Left ventricle myocardium inferior (tissue), 1 donor: Measurements from ENCODE around the gene ABCD1. TPM values are rescaled to one million over a fixed set of nuclear protein-coding genes. Genes with fewer than 3 reads are reported as not detected.

Experiments used
- DNase-seq: peaks from one replicate; pipeline ENCODE4 v3.0.0-alpha.2; 2020
- H3K27ac ChIP-seq: fragments of 200-600 bp; replicated peaks from 2 replicates; pipeline ENCODE4 v1.8.0; 2021
- H3K27me3 ChIP-seq: fragments of 200-600 bp; 2 replicates; pipeline ENCODE4 v1.8.0; 2021; ENCODE audit warnings: low read depth
- H3K36me3 ChIP-seq: fragments of 200-600 bp; 2 replicates; pipeline ENCODE4 v1.8.0; 2021
- H3K4me1 ChIP-seq: fragments of 200-600 bp; 2 replicates; pipeline ENCODE4 v1.8.0; 2021
- H3K4me3 ChIP-seq: fragments of 200-600 bp; 2 replicates; pipeline ENCODE4 v1.8.0; 2021; ENCODE audit warnings: mild to moderate bottlenecking, moderate library complexity
- H3K9me3 ChIP-seq: fragments of 200-600 bp; replicated peaks from 2 replicates; pipeline ENCODE4 v1.8.0; 2021
- intact Hi-C: fragments of 100-400 bp; cut with micrococcal nuclease; formaldehyde crosslinking; loops from one replicate; pipeline ENCODE4 v1.11.0; 2022
- total RNA-seq: library from RNA; stranded (reverse); fragmentation: NEBNext Ultra II Directional; extraction: Animal tissue kit (Norgen Biotek cat#: 25700); gene quantifications from one replicate; pipeline ENCODE4 v1.2.1, GENCODE V29; 2021
- TF ChIP-seq, protein P1 (sequence below): fragments of 200-600 bp; IDR thresholded peaks from 2 replicates; pipeline ENCODE4 v1.8.0; 2021; ENCODE audit warnings: antibody characterized with exemption, mild to moderate bottlenecking, borderline replicate concordance
- donor health status: DM: no; HTN: yes; CAD: no; lungs with severe emphysema.

ABCD1 gene
- total RNA-seq, 1 donor from 2014 or later = 16.0 TPM

GRCh38 chrX:153768311-153769157 is 43.9 kb downstream of the ABCD1 start:
- Histone ChIP-seq H3K27ac (no peak overlapping the region), H3K4me3 (no peak overlapping the region), H3K36me3 (no peaks in the 10 kb centered on the region), H3K9me3 (no peaks in the 10 kb centered on the region), H3K27me3 (no peaks in the 10 kb centered on the region), H3K4me1 (peaks cover 22% of the 10 kb centered on the region)
- no peak for DNase-seq
- intact Hi-C loops = no loop called here
- TF ChIP-seq, protein P1, sequence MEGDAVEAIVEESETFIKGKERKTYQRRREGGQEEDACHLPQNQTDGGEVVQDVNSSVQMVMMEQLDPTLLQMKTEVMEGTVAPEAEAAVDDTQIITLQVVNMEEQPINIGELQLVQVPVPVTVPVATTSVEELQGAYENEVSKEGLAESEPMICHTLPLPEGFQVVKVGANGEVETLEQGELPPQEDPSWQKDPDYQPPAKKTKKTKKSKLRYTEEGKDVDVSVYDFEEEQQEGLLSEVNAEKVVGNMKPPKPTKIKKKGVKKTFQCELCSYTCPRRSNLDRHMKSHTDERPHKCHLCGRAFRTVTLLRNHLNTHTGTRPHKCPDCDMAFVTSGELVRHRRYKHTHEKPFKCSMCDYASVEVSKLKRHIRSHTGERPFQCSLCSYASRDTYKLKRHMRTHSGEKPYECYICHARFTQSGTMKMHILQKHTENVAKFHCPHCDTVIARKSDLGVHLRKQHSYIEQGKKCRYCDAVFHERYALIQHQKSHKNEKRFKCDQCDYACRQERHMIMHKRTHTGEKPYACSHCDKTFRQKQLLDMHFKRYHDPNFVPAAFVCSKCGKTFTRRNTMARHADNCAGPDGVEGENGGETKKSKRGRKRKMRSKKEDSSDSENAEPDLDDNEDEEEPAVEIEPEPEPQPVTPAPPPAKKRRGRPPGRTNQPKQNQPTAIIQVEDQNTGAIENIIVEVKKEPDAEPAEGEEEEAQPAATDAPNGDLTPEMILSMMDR = no peak

DNA sequence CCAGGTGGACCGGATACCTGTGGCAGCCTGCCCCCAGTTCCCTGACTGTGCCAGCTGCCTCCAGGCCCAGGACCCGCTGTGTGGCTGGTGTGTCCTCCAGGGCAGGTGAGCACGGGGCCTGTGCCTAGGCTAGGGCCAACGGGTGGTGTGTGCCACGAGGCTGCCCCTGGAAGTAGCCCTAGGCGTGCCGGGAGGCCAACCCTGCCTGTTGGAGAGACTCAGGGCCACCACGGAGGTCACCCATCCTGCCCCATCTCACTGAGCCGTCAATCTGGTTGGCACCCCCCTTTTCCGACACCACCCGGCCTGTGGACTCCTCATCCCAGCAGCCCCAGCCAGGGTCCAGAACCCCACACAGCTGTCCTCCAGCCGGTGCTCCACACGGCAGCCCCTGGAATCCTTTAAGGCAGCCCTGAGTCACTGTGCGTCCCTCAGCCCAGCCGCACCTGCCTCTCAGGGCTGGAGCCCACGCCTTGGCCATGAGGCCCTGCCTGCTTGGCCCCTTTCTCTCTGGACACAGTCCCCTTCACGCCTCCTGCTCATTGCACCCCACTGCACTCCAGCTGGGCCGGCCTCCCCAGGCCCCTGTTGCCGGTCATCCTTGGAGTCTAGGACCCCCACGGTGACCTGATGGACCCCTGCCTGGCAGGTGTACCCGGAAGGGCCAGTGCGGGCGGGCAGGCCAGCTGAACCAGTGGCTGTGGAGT is 44.7 kb downstream of the ABCD1 start:
- Histone ChIP-seq H3K4me3 (no peak overlapping the region), H3K27me3 (no peaks in the 10 kb centered on the region), H3K36me3 (no peaks in the 10 kb centered on the region), H3K9me3 (no peaks in the 10 kb centered on the region), H3K4me1 (peaks cover 19% of the 10 kb centered on the region), H3K27ac (no peak overlapping the region)
- TF ChIP-seq, protein P1 = no peak
- intact Hi-C loops = no loop called here
- DNase-seq = no peak

DNA sequence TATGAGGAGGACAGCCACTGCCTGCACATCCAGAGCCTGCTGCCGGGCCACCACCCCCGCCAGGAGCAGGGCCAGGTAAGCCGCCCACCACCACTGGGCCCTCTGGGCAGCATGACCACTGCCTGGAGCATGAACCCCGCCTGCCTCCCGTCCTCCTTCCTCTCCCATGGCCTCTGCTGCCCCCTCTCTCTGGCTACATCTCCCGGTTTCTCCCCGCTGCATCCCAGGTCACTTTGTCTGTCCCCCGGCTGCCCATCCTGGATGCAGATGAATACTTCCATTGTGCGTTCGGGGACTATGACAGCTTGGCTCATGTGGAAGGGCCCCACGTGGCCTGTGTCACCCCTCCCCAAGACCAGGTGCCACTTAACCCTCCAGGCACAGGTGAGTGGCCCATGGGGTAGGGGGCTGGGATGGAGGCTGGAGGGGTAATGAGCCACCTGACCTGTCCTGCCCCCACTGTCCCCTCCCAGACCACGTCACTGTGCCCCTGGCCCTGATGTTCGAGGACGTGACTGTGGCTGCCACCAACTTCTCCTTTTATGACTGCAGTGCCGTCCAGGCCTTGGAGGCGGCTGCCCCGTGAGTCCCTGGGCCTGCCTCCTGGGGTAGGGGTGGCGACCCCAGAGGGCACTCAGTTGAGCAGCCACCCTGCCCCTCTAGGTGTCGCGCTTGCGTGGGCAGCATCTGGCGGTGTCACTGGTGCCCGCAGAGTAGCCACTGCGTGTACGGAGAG is 45.4 kb downstream of the ABCD1 start:
- Histone ChIP-seq H3K4me1 (peaks cover 12% of the 10 kb centered on the region), H3K4me3 (no peak overlapping the region), H3K36me3 (no peaks in the 10 kb centered on the region), H3K27me3 (no peaks in the 10 kb centered on the region), H3K27ac (no peak overlapping the region), H3K9me3 (no peaks in the 10 kb centered on the region)
- TF ChIP-seq, protein P1 = no peak
- intact Hi-C loops = no loop called here
- DNase-seq = no peak

GRCh38 chrX:153770601-153771414 is 46.2 kb downstream of the ABCD1 start:
- peaks cover 4% of the 10 kb centered on the region for H3K4me1 ChIP-seq
- no peaks in the 10 kb centered on the region for H3K9me3 ChIP-seq
- intact Hi-C loops = no loop called here
- no peak overlapping the region for H3K4me3 ChIP-seq
- TF ChIP-seq, protein P1 = no peak
- no peaks in the 10 kb centered on the region for H3K27me3 ChIP-seq
- no peak for DNase-seq
- H3K36me3 ChIP-seq = no peaks in the 10 kb centered on the region
- no peak overlapping the region for H3K27ac ChIP-seq
